Ectodermal cell (in vitro differentiated cells): ENCODE results near the gene ADRA2A.

ENCODE experiments used
- H3K27ac ChIP-seq: 2 replicates; pipeline ENCODE4 v1.7.0; 2013; ENCODE audit warnings: mild to moderate bottlenecking, low read depth, low read length; ENCODE audit not compliant: insufficient read depth, poor library complexity, severe bottlenecking
- H3K27me3 ChIP-seq: 2 replicates; pipeline ENCODE4 v1.7.0; 2013; ENCODE audit warnings: mild to moderate bottlenecking, low read length; ENCODE audit not compliant: insufficient read depth, control insufficient read depth, poor library complexity, severe bottlenecking
- H3K36me3 ChIP-seq: one replicate; pipeline ENCODE4 v1.7.0; 2013; ENCODE audit warnings: low read length; ENCODE audit not compliant: control insufficient read depth, insufficient read depth
- H3K4me1 ChIP-seq: one replicate; pipeline ENCODE4 v1.7.0; 2013; ENCODE audit warnings: low read length; ENCODE audit not compliant: control insufficient read depth, insufficient read depth
- H3K4me3 ChIP-seq: 2 replicates; pipeline ENCODE4 v1.7.0; 2013; ENCODE audit warnings: low read depth, low read length, control low read depth; ENCODE audit not compliant: insufficient read depth
- H3K9me3 ChIP-seq: 2 replicates; pipeline ENCODE4 v1.7.0; 2013; ENCODE audit warnings: mild to moderate bottlenecking, low read length, moderate library complexity; ENCODE audit not compliant: control insufficient read depth
- WGBS, 2 experiments: methylation state at CpG; one replicate each; pipeline ENCODE4 v1.1.7; 2013; ENCODE audit warnings: missing lambda C conversion rate in 2 of 2; 5-methylcytosine and 5-hydroxymethylcytosine counted together

ADRA2A gene

DNA sequence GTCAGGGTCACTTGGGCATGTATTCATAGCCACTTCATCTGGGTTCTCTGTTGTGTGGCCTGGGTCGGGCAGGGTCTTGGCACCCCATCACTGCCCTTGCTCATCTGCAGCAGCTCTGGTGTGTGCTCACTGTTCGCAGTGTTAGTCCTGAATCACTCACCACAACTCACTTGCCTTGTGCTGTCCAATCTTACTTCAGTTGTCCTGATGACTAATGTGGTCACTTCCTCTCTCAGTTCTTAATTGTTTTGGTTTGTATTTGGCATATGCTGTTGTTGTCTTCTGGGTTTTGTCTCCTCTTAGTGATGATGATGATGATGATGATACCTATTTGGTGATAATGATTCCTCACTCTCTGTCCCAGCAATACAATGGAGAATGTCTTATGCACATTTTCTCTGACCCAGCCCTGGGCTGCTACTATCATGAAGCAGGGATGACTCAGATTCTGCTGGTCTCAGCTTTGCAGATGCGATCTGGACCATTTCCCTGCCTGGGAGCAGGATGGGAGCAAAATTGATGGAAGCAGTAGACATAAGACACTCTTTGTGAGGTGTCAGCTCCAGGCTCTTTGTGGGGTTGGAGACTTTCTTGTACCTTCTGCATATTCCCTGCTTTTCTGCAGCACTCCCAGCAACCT, 17.0 kb downstream of the ADRA2A start:
- Histone ChIP-seq H3K4me1 (no peaks in the 10 kb centered on the region), H3K9me3 (no peaks in the 10 kb centered on the region), H3K4me3 (no peak overlapping the region), H3K27me3 (no peaks in the 10 kb centered on the region), H3K36me3 (no peaks in the 10 kb centered on the region), H3K27ac (no peak overlapping the region)
- WGBS, 2 experiments, result 94 to 95% methylated on average over 3 of the region's 3 CpGs

GRCh38 chr10:111098679-111099437, 22.0 kb downstream of the ADRA2A start:
- whole genome bisulfite sequencing, 2 experiments, result 88 to 95% methylated on average over 1 of the region's 1 CpG
- H3K27ac ChIP-seq, result no peak overlapping the region
- no peaks in the 10 kb centered on the region for H3K4me1 ChIP-seq
- no peaks in the 10 kb centered on the region for H3K36me3 ChIP-seq
- H3K4me3 ChIP-seq, result no peak overlapping the region
- H3K9me3 ChIP-seq, result no peaks in the 10 kb centered on the region
- no peaks in the 10 kb centered on the region for H3K27me3 ChIP-seq

DNA sequence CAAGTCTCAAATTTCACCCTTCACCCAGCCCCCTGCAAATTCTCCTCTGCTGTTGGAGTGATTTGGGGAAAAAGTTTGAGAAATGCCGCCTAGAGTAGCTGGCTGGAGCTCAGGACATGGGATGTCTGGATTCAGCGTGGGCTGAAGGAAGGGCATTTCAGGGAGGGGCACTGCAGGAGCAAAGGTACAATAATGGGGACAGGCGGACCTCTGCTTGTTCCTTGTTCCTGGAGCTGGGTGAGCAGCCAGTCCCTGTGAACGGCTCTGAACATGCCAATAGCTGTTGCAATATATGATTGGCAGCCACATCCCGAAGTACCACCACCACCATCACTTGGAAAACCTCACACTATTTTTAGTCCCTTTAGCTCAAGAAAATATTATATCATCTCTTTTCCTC, 23.4 kb downstream of the ADRA2A start:
- H3K27me3 ChIP-seq, result no peaks in the 10 kb centered on the region

DNA sequence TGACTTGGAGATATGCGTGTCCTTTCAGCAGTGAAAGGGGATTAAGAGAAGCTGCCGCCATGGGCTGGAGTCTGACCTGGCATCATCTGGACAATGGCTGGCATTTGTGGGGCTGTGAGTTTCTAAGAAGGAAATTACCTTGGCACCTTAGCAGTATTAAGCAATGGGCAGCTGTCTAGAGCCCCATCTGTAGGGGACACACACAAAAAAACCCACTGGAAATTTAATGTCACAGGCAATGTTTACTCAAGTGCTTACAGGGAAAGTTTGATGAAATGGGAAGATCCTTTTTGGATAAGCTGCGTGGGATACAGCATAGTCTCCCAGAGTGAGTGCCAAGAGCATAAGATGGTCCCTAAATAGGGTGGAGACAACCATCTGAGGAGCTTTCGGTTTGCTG, 25.0 kb downstream of the ADRA2A start:
- no peaks in the 10 kb centered on the region for H3K9me3 ChIP-seq
- H3K4me3 ChIP-seq, result no peak overlapping the region
- 92 to 95% methylated on average over 4 of the region's 4 CpGs for WGBS, 2 experiments
- no peak overlapping the region for H3K27ac ChIP-seq
- H3K27me3 ChIP-seq, result no peaks in the 10 kb centered on the region
- H3K4me1 ChIP-seq, result no peaks in the 10 kb centered on the region
- H3K36me3 ChIP-seq, result no peaks in the 10 kb centered on the region

More for the DNA sequence above, 23.4 kb downstream of the ADRA2A start:
- no peaks in the 10 kb centered on the region for H3K4me1 ChIP-seq
- 90 to 92% methylated on average over 5 of the region's 5 CpGs for WGBS, 2 experiments
- H3K27ac ChIP-seq, result no peak overlapping the region
- H3K36me3 ChIP-seq, result no peaks in the 10 kb centered on the region
- H3K9me3 ChIP-seq, result no peaks in the 10 kb centered on the region
- no peak overlapping the region for H3K4me3 ChIP-seq

DNA sequence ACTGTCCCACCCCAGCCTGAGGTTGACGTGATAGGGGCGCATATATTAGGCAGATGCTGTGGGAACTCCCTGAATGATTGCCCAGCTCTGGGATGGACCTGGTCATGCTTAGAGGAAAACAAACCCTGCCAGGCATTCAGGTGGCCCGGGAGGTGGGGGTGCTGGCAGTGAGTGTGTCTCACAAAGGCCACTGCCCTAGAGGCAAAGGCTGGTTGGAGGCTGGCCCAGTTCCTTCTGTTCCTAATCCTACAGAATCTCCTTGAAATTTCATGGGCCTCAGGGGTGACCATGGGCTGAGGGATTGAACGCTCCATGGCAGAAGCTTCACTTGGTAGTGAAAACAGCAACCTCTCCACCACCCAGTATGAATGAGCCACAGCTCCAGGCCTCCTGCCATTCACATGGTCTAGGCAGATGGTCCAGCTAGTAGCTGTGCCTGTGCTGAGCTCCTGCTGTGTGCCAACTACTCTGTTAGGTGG, 25.6 kb downstream of the ADRA2A start:
- Histone ChIP-seq H3K4me3 (no peak overlapping the region), H3K9me3 (no peaks in the 10 kb centered on the region), H3K27me3 (no peaks in the 10 kb centered on the region), H3K27ac (no peak overlapping the region), H3K4me1 (no peaks in the 10 kb centered on the region), H3K36me3 (no peaks in the 10 kb centered on the region)
- 86 to 90% methylated on average over 4 of the region's 4 CpGs for WGBS, 2 experiments

DNA sequence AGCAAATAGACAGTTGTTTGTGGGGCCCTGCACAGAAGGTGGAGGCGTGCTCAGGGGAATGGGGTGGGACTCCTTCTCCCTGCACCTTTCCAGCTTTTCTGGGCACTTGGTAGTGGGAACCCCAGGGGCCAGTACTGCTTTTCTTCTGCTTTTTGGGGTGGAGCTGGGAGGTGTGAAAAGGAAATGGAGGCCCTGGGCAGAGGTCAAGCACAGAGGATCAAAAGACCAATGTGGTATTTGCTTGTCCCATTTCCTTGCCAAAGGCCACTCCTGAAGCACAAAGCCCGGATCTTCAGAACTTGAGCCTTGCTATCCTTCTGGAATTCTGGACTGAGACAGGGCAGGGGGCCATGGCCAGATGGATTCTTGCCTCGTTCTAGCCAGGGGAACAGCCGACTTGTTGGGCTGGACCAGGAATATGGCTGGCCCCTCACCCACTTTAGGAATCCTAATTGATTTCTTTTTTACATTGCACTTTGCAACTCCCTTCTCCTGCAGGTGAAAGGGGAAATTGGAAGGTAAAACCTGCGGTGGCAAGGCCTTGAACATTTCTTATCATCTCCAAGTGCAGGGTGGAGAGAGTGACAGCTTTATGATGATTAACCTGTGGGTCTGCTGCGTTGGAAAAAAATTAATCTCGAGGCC, 26.5 kb downstream of the ADRA2A start:
- Histone ChIP-seq H3K9me3 (no peaks in the 10 kb centered on the region), H3K27ac (no peak overlapping the region), H3K27me3 (no peaks in the 10 kb centered on the region), H3K36me3 (no peaks in the 10 kb centered on the region), H3K4me1 (no peaks in the 10 kb centered on the region), H3K4me3 (no peak overlapping the region)
- 93 to 97% methylated on average over 7 of the region's 7 CpGs for WGBS, 2 experiments

DNA sequence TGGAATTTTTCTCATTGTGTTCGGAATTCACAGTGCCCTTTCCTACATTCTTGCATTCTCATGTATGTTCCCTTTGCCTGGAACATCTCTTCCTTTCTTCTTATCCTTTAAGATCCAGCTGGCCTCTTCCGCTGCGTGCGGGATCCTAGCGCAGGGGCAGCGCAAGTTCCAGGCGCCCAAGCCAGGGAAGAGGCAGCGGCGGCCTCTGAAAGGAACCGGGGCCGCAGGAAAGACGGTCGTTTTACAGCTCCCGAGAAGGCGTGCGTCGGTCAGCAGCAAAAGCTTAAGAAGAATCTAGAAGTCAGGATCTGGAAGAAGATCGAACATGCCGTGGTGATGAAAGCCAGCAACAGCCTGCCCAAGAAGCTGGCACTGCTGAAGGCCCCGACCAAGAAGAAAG, 28.0 kb downstream of the ADRA2A start:
- Histone ChIP-seq H3K4me1 (no peaks in the 10 kb centered on the region), H3K27me3 (no peaks in the 10 kb centered on the region), H3K27ac (no peak overlapping the region), H3K4me3 (no peak overlapping the region), H3K9me3 (no peaks in the 10 kb centered on the region), H3K36me3 (no peaks in the 10 kb centered on the region)
- 94 to 97% methylated on average over 20 of the region's 20 CpGs for WGBS, 2 experiments

- Histone ChIP-seq H3K4me1 (no peaks in the 10 kb centered on the region), H3K27ac (no peak overlapping the region), H3K4me3 (no peak overlapping the region), H3K36me3 (no peaks in the 10 kb centered on the region), H3K9me3 (no peaks in the 10 kb centered on the region), H3K27me3 (no peaks in the 10 kb centered on the region)
- 95% methylated on average over 8 of the region's 8 CpGs for WGBS, 2 experiments
These were observed 29.3 kb downstream of the ADRA2A start for GRCh38 chr10:111106081-111106480.

DNA sequence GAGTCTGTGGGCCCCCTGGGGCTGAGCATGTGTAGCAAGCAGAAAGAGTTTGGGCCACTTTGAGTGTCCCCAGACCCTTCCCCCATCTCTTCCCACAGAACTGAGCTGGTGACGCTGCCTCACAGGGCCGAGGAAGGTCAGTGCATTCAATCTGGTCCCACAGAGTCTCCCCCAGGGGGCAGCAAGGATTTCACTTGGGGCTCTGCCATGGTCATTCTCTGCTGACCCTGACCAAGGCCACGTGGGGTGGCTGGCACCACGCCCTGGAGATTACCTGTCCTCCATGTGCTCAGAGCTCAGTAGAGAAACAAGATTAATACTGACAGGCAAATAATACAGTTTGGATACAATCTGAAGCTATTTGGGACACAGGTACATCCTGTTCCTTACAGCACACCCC, 30.2 kb downstream of the ADRA2A start:
- Histone ChIP-seq H3K27me3 (no peaks in the 10 kb centered on the region), H3K4me3 (no peak overlapping the region), H3K9me3 (no peaks in the 10 kb centered on the region), H3K27ac (no peak overlapping the region), H3K4me1 (no peaks in the 10 kb centered on the region), H3K36me3 (no peaks in the 10 kb centered on the region)
- WGBS, 2 experiments, result 80 to 83% methylated on average over 4 of the region's 4 CpGs

DNA sequence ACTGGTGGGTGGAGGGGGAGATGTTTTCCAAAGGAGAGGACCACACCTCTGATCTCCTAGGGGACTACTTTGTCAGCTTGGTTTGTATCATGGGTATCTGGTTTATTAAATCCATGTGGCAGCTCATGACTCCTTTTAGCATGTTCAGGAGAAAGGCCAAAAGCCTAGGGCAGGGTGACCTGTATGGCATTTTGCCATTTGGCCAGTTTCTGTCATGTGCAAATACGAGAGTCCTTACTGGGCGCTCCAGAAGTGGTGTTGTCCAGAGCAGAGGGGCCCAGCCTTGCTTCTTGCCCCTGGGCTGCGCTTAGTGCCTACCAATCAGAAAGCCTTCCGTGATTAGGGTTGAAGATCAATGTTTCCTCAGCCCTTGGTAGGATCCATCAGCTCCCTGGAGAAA, 31.0 kb downstream of the ADRA2A start:
- WGBS, 2 experiments, result 93 to 96% methylated on average over 4 of the region's 4 CpGs
- H3K27ac ChIP-seq, result no peak overlapping the region
- no peaks in the 10 kb centered on the region for H3K4me1 ChIP-seq

More for the DNA sequence above, 31.0 kb downstream of the ADRA2A start:
- no peaks in the 10 kb centered on the region for H3K27me3 ChIP-seq
- no peak overlapping the region for H3K4me3 ChIP-seq
- no peaks in the 10 kb centered on the region for H3K9me3 ChIP-seq
- no peaks in the 10 kb centered on the region for H3K36me3 ChIP-seq
